IPS-20b (cell line): ENCODE measurements around the gene PRKACB.

ENCODE experiments used
- H3K27ac ChIP-seq: one replicate; pipeline ENCODE4 v1.5.1; 2013; ENCODE audit warnings: low read length
- H3K27me3 ChIP-seq: 2 replicates; pipeline ENCODE4 v1.6.1; 2013; ENCODE audit warnings: mild to moderate bottlenecking, low read length, inconsistent platforms; ENCODE audit not compliant: insufficient read depth
- H3K36me3 ChIP-seq: 2 replicates; pipeline ENCODE4 v1.6.1; 2013; ENCODE audit warnings: low read depth, mild to moderate bottlenecking, inconsistent platforms, low read length, moderate library complexity; ENCODE audit not compliant: insufficient read depth
- H3K4me1 ChIP-seq: 2 replicates; pipeline ENCODE4 v1.6.1; 2013; ENCODE audit warnings: mild to moderate bottlenecking, control low read depth, inconsistent platforms, low read length, moderate library complexity; ENCODE audit not compliant: insufficient read depth
- H3K4me3 ChIP-seq: 2 replicates; pipeline ENCODE4 v1.5.1; 2013; ENCODE audit warnings: mild to moderate bottlenecking, low read length, inconsistent platforms
- H3K9ac ChIP-seq: 2 replicates; pipeline ENCODE4 v1.6.1; 2013; ENCODE audit warnings: low read depth, mild to moderate bottlenecking, inconsistent platforms, low read length, moderate library complexity
- H3K9me3 ChIP-seq: 2 replicates; pipeline ENCODE4 v1.6.1; 2013; ENCODE audit warnings: mild to moderate bottlenecking, low read depth, low read length, inconsistent platforms; ENCODE audit not compliant: insufficient read depth

PRKACB gene

GRCh38 chr1:84181350-84182005, 37.4 kb downstream of the PRKACB start:
- Histone ChIP-seq H3K4me3 (no peak overlapping the region), H3K27ac (no peak overlapping the region), H3K27me3 (no peaks in the 10 kb centered on the region), H3K9me3 (no peaks in the 10 kb centered on the region), H3K4me1 (no peaks in the 10 kb centered on the region), H3K36me3 (no peaks in the 10 kb centered on the region), H3K9ac (no peak overlapping the region)

DNA sequence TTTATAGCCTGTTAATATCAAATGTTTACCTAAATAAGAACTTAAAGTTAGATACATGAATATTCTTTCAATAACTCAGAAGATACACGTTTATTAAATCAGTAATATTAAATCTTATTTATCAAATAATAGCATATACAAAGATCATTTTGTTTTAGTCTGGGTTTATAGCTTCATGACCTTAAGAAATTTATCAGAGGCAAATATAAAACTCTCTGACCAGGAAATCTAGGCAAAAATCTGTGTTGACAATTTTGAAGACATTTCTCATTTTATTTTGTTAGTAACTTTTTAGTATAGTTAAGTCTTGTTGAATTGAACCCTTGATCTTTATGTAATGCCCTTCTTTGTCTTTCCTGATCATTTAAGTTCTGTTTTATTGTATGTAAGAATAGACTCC, 46.4 kb downstream of the PRKACB start:
- peaks cover 15% of the 10 kb centered on the region; the same call in 1 of the 2 replicates for H3K9me3 ChIP-seq
- H3K27me3 ChIP-seq: no peaks in the 10 kb centered on the region
- no peak overlapping the region for H3K9ac ChIP-seq

DNA sequence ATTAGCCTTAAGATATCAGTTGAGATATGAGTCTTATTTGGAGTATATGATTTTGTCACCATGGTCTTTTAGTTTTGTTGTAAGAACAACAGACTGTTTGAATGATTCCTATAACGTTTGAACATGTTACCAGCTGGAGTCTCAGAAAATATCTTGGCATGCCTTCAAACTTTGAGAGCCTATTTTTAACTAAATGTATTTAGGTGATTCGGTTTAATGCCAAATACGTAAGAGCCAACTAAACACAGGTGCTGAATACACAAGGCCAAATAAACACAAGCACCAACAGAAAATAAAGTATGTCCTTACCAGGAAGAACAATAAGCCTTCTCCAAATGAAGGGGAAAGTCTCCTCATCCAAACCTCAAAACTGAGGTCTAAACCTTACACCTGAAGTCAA, 48.6 kb downstream of the PRKACB start:
- peaks cover 15% of the 10 kb centered on the region; the same call in 1 of the 2 replicates for H3K9me3 ChIP-seq
- H3K27ac ChIP-seq: no peak overlapping the region
- H3K36me3 ChIP-seq: peaks cover 26% of the 10 kb centered on the region; the same call in 1 of the 2 replicates
- no peaks in the 10 kb centered on the region for H3K4me1 ChIP-seq
- no peaks in the 10 kb centered on the region for H3K27me3 ChIP-seq
- no peak overlapping the region for H3K4me3 ChIP-seq
- no peak overlapping the region for H3K9ac ChIP-seq

More for the DNA sequence above, 46.4 kb downstream of the PRKACB start:
- H3K4me1 ChIP-seq: no peaks in the 10 kb centered on the region
- H3K4me3 ChIP-seq: no peak overlapping the region
- H3K36me3 ChIP-seq: peaks cover 26% of the 10 kb centered on the region; the same call in 1 of the 2 replicates
- no peak overlapping the region for H3K27ac ChIP-seq

- Histone ChIP-seq H3K4me3 (no peak overlapping the region), H3K9ac (no peak overlapping the region), H3K4me1 (no peaks in the 10 kb centered on the region), H3K27ac (no peak overlapping the region), H3K36me3 (peaks cover 14% of the 10 kb centered on the region; the same call in 1 of the 2 replicates), H3K9me3 (no peaks in the 10 kb centered on the region), H3K27me3 (no peaks in the 10 kb centered on the region)
Observed at GRCh38 chr1:84198832-84199231, 54.8 kb downstream of the PRKACB start.

- Histone ChIP-seq H3K4me3 (no peak overlapping the region), H3K4me1 (no peaks in the 10 kb centered on the region), H3K27ac (no peak overlapping the region), H3K36me3 (peaks cover 10% of the 10 kb centered on the region; the same call in 1 of the 2 replicates), H3K9me3 (no peaks in the 10 kb centered on the region), H3K27me3 (no peaks in the 10 kb centered on the region), H3K9ac (no peak overlapping the region)
Observed at GRCh38 chr1:84199257-84199656, 55.2 kb downstream of the PRKACB start.

DNA sequence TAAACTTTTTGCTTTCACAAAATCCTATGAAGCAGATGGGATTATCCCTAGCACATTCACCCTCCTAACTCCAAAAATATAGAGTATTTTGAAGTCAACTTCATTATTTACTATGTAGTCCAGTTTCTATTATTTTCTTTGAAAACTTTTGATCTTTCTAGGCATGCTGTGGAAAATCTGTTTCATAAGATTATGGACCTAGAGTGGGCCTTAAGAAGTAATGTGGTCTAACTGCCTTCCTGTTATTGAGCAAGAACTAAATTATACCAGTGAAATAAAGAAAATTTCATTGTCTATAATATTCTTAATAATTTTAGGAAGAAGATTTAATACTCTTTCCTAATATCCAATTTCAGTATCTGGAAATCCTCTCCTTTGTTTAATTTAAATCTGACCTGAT, 58.1 kb downstream of the PRKACB start:
- Histone ChIP-seq H3K27ac (no peak overlapping the region), H3K4me3 (no peak overlapping the region), H3K4me1 (no peaks in the 10 kb centered on the region), H3K27me3 (no peaks in the 10 kb centered on the region), H3K36me3 (peaks cover 10% of the 10 kb centered on the region; the same call in 1 of the 2 replicates), H3K9me3 (no peaks in the 10 kb centered on the region), H3K9ac (no peak overlapping the region)

- no peaks in the 10 kb centered on the region for H3K27me3 ChIP-seq
- H3K27ac ChIP-seq: no peak overlapping the region
- H3K9me3 ChIP-seq: no peaks in the 10 kb centered on the region
- H3K4me3 ChIP-seq: no peak overlapping the region
- H3K9ac ChIP-seq: no peak overlapping the region
- H3K4me1 ChIP-seq: no peaks in the 10 kb centered on the region
- H3K36me3 ChIP-seq: no peaks in the 10 kb centered on the region
Observed at GRCh38 chr1:84206375-84206774, 62.3 kb downstream of the PRKACB start.

DNA sequence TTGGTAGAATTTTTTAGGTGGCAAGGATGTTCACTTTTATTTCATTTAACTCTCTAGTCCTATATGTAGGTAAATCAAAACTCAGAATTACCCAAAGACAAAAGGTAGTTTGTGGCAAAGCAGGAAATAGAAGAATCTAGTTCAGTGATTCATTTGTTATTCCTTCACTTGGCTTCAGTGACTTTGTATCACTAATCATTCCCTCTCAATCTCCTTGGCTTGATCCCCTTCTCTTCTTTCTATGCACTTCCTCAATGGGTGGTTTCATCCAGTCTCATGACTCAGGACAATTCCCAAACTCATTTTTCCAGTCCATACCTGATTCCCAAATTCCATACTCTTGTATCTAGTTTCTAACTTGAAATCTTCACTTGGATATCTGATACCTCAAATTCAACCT, 64.9 kb downstream of the PRKACB start:
- H3K36me3 ChIP-seq: no peaks in the 10 kb centered on the region
- H3K9me3 ChIP-seq: no peaks in the 10 kb centered on the region
- no peak overlapping the region for H3K4me3 ChIP-seq
- H3K4me1 ChIP-seq: no peaks in the 10 kb centered on the region
- no peaks in the 10 kb centered on the region for H3K27me3 ChIP-seq
- H3K27ac ChIP-seq: no peak overlapping the region
- no peak overlapping the region for H3K9ac ChIP-seq

DNA sequence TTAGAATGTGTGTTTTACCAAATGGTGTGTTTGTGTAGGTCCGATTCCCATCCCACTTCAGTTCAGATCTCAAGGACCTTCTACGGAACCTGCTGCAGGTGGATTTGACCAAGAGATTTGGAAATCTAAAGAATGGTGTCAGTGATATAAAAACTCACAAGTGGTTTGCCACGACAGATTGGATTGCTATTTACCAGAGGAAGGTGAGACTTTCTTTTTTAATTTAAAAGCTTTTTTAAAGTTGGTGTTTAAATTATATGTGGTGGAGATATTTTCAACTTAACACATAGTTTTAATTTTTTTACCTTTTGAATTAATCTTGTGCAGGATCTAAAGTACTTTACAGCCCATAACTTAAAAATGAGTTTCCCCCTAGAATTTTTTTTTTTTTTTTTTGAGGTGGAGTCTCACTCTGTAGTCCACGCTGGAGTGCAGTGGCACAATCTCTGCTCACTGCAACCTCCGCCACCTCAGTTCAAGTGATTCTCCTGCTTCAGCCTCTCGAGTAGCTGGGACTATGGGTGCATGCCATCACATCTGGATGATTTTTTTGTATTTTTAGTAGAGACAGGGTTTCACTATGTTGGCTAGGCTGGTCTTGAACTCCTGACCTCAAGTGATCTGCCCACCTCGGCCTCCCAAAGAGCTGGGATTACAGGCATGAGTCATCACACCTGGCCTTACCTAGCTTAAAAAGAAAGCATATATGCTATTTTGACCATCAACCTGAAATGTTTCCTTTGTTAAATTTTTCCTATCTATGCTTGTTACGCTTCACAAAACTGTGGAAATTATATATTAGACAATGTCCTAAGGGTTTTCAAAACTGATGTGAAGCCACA, 70.3 kb downstream of the PRKACB start:
- no peaks in the 10 kb centered on the region for H3K27me3 ChIP-seq
- no peak overlapping the region for H3K27ac ChIP-seq
- H3K4me3 ChIP-seq: no peak overlapping the region
- H3K4me1 ChIP-seq: no peaks in the 10 kb centered on the region
- H3K36me3 ChIP-seq: no peaks in the 10 kb centered on the region; the same call in 1 of the 2 replicates
- no peak overlapping the region for H3K9ac ChIP-seq
- no peaks in the 10 kb centered on the region for H3K9me3 ChIP-seq

DNA sequence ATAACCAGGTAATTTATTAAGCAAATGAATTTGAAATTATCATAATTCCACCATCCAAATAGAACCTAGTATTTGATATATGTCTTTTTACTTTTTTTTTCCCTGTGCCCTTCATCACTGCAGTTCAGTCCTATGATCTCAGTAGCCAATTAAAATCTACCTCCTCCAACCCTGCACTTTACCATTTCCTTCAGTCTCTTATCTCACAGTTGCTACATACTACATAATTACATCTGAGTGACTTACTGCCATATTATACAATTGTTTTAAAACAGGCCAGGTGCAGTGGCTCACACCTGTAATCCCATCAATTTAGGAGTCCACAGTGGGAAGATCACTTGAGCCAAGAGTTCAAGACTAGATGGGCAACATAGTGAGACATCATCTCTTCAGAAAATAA, 73.2 kb downstream of the PRKACB start:
- Histone ChIP-seq H3K4me3 (no peak overlapping the region), H3K9me3 (peaks cover 3% of the 10 kb centered on the region; the same call in 1 of the 2 replicates), H3K9ac (no peak overlapping the region), H3K27ac (no peak overlapping the region), H3K36me3 (no peaks in the 10 kb centered on the region; the same call in 1 of the 2 replicates), H3K27me3 (no peaks in the 10 kb centered on the region), H3K4me1 (no peaks in the 10 kb centered on the region)

GRCh38 chr1:84223751-84224432, 79.8 kb downstream of the PRKACB start:
- Histone ChIP-seq H3K4me3 (no peak overlapping the region), H3K36me3 (no peaks in the 10 kb centered on the region), H3K27me3 (no peaks in the 10 kb centered on the region), H3K9me3 (peaks cover 3% of the 10 kb centered on the region; the same call in 1 of the 2 replicates), H3K27ac (no peak overlapping the region), H3K9ac (no peak overlapping the region), H3K4me1 (no peaks in the 10 kb centered on the region)
